HepG2 (cell line): ENCODE measurements around the gene RBPMS2. TPM values are rescaled to one million over a fixed set of nuclear protein-coding genes. Genes with fewer than 3 reads are reported as not detected.

ENCODE experiments used
- ATAC-seq: fragments of 200-7000 bp; cut with Tn5 transposase; 3 replicates; pipeline ENCODE4 v1.9.1; 2020; ENCODE audit warnings: mild to moderate bottlenecking, moderate library complexity
- BruUV-seq: library from RNA; stranded (reverse); fragments of 400-500 nt; replicated peaks from 2 replicates; lab custom pipeline; 2021; lab: Mats Ljungman, UMichigan
- CTCF ChIA-PET: fragments of 300-600 bp; formaldehyde crosslinking; extraction: SDS; loops from one replicate; lab custom pipeline; 2021; ENCODE audit warnings: low total read pairs, inconsistent platforms, low intra/inter-chr PET ratio; lab: Yijun Ruan, JAX
- POLR2A ChIA-PET: fragments of 350-600 bp; sonication (Branson Sonifier 250); formaldehyde crosslinking; loops from one replicate; lab custom pipeline; 2020; ENCODE audit warnings: antibody characterized with exemption, inconsistent platforms; lab: Yijun Ruan, JAX
- DNase-seq: peaks from one replicate; pipeline ENCODE4 v3.0.0-alpha.2; 2015; ENCODE audit warnings: low spot score
- FAIRE-seq: peaks from 3 replicates; lab custom pipeline; 2011; peaks lifted over from hg19 to GRCh38; lab: Jason Lieb, UNC
- H2AFZ ChIP-seq: one replicate; pipeline ENCODE4 v1.6.1; 2011; ENCODE audit warnings: low read length, inconsistent platforms
- H3K27ac ChIP-seq: fragments of 300-600 bp; 3 replicates; pipeline ENCODE4 v1.8.0; 2011; ENCODE audit warnings: mixed run types, mild to moderate bottlenecking, mixed read lengths, low read length, inconsistent platforms; ENCODE audit not compliant: insufficient read depth; ENCODE audit errors: extremely low read length
- H3K27me3 ChIP-seq, 2 experiments: fragments of 200-600 bp in 1 of 2; 2 replicates in 1 of 2; 3 replicates in 1 of 2; pipeline versions ENCODE4 v1.6.0 to v1.8.0; 2011; ENCODE audit warnings: low read length in 2 of 2, mild to moderate bottlenecking in 2 of 2, moderate library complexity in 2 of 2, inconsistent platforms in 1 of 2; ENCODE audit not compliant: insufficient read depth in 2 of 2, control insufficient read depth in 1 of 2
- H3K36me3 ChIP-seq, 2 experiments: fragments of 200-600 bp in 1 of 2; replicated peaks in 1 of 2; 2 replicates in 1 of 2; 3 replicates in 1 of 2; pipeline versions ENCODE4 v1.5.1 to v1.8.0; 2011; ENCODE audit warnings: low read length in 2 of 2, inconsistent platforms in 1 of 2; ENCODE audit not compliant: insufficient read depth in 2 of 2, control insufficient read depth in 1 of 2
- H3K4me1 ChIP-seq: 2 replicates; pipeline ENCODE4 v1.5.1; 2012; ENCODE audit warnings: low read length, inconsistent platforms; ENCODE audit not compliant: insufficient read depth
- H3K4me2 ChIP-seq: 2 replicates; pipeline ENCODE4 v1.6.0; 2011; ENCODE audit warnings: low read depth, low read length, inconsistent platforms
- H3K4me3 ChIP-seq, 3 experiments: fragments of 200-600 bp in 1 of 3; sonication (generic), shearing (Covaris generic) in 1 of 3; replicated peaks in 1 of 3; 2 replicates each; pipeline ENCODE4 v1.5.1; 2011 to 2016; ENCODE audit warnings: low read length in 3 of 3, inconsistent platforms in 2 of 3, low read depth in 2 of 3, mild to moderate bottlenecking in 2 of 3, control low read depth in 1 of 3, mixed read lengths in 1 of 3; ENCODE audit not compliant: insufficient read depth in 1 of 3
- H3K79me2 ChIP-seq: one replicate; pipeline ENCODE4 v1.6.1; 2011; ENCODE audit warnings: low read length, inconsistent platforms; ENCODE audit not compliant: insufficient read depth
- H3K9ac ChIP-seq: 2 replicates; pipeline ENCODE4 v1.6.0; 2011; ENCODE audit warnings: mild to moderate bottlenecking, low read depth, low read length, inconsistent platforms; ENCODE audit not compliant: insufficient read depth
- H3K9me3 ChIP-seq: 2 replicates; pipeline ENCODE4 v1.5.1; 2012; ENCODE audit warnings: mild to moderate bottlenecking, low read length
- H4K20me1 ChIP-seq: 2 replicates; pipeline ENCODE4 v1.6.0; 2011; ENCODE audit warnings: inconsistent platforms, mild to moderate bottlenecking, low read length, moderate library complexity; ENCODE audit not compliant: insufficient read depth
- FLYWCH1 ChIP-seq: sonication (generic); formaldehyde crosslinking; IDR thresholded peaks from 2 replicates; pipeline ENCODE4 v1.8.1; 2023; ENCODE audit warnings: mild to moderate bottlenecking, missing genetic modification reagents
- GATAD1 ChIP-seq: IDR thresholded peaks from 2 replicates; pipeline ENCODE4 v1.6.1; 2016; ENCODE audit warnings: missing genetic modification reagents, missing compliant biosample characterization
- KAT8 ChIP-seq: IDR thresholded peaks from 2 replicates; pipeline ENCODE4 v1.6.1; 2016; ENCODE audit warnings: missing genetic modification reagents, missing compliant biosample characterization
- PBX2 ChIP-seq: IDR thresholded peaks from 2 replicates; pipeline ENCODE4 v1.6.1; 2016; ENCODE audit warnings: control low read depth
- RAD51 ChIP-seq: fragments of 450-650 bp; IDR thresholded peaks from 2 replicates; pipeline ENCODE4 v1.6.1; 2016; ENCODE audit warnings: borderline replicate concordance
- RARA ChIP-seq: IDR thresholded peaks from 2 replicates; pipeline ENCODE4 v1.6.1; 2016; ENCODE audit warnings: missing genetic modification reagents, missing compliant biosample characterization
- RXRB ChIP-seq: IDR thresholded peaks from 2 replicates; pipeline ENCODE4 v1.6.1; 2016; ENCODE audit warnings: borderline replicate concordance, missing genetic modification reagents, missing compliant biosample characterization
- SNRNP70 ChIP-seq: fragments of 200-400 bp; formaldehyde crosslinking; IDR thresholded peaks from 2 replicates; pipeline ENCODE4 v1.6.1; 2017; ENCODE audit warnings: mild to moderate bottlenecking, low read depth, low read length, moderate library complexity
- THAP11 ChIP-seq: IDR thresholded peaks from 2 replicates; pipeline ENCODE4 v1.6.1; 2016; ENCODE audit warnings: missing biosample characterization, missing genetic modification reagents
- ZBTB20 ChIP-seq: sonication (generic); formaldehyde crosslinking; IDR thresholded peaks from 2 replicates; pipeline ENCODE4 v1.8.1; 2023; ENCODE audit warnings: missing genetic modification reagents, low read depth, mild to moderate bottlenecking, borderline replicate concordance
- ZMYM2 ChIP-seq: sonication (generic); formaldehyde crosslinking; IDR thresholded peaks from 2 replicates; pipeline ENCODE4 v1.8.0; 2022; ENCODE audit warnings: mild to moderate bottlenecking, missing genetic modification reagents
- ZNF441 ChIP-seq: sonication (generic); formaldehyde crosslinking; IDR thresholded peaks from 2 replicates; pipeline ENCODE4 v1.7.0; 2021; ENCODE audit warnings: missing genetic modification reagents, borderline replicate concordance
- ZNF510 ChIP-seq: sonication (generic); formaldehyde crosslinking; IDR thresholded peaks from 2 replicates; pipeline ENCODE4 v1.4.0; 2020; ENCODE audit warnings: low read depth, mild to moderate bottlenecking, missing genetic modification reagents
- ZNF562 ChIP-seq: sonication (generic); formaldehyde crosslinking; IDR thresholded peaks from 2 replicates; pipeline ENCODE4 v1.8.0; 2022; ENCODE audit warnings: missing genetic modification reagents, borderline replicate concordance
- ZNF720 ChIP-seq: sonication (generic); formaldehyde crosslinking; IDR thresholded peaks from 2 replicates; pipeline ENCODE4 v1.4.0; 2020; ENCODE audit warnings: missing genetic modification reagents
- ZNF772 ChIP-seq: sonication (generic); formaldehyde crosslinking; IDR thresholded peaks from 2 replicates; pipeline ENCODE4 v1.5.0; 2020; ENCODE audit warnings: mild to moderate bottlenecking, missing genetic modification reagents
- WGBS: methylation state at CpG from one replicate; pipeline ENCODE4 v1.1.6; 2017; ENCODE audit warnings: low lambda C conversion rate; 5-methylcytosine and 5-hydroxymethylcytosine counted together
- in situ Hi-C: cut with HindIII; loops from 2 replicates; pipeline ENCODE4 v1.10.0; 2017; ENCODE audit warnings: low pct_unique_long_range_greater_than_20kb; ENCODE audit not compliant: extremely low pct_ligation_motif_present
- intact Hi-C: fragments of 100-400 bp; cut with micrococcal nuclease; formaldehyde crosslinking; loops from one replicate; pipeline ENCODE4 v1.10.0; 2022; ENCODE audit not compliant: unreplicated experiment
- polyA plus RNA-seq, 8 experiments: library from polyadenylated mRNA; depleted of rRNA in 3 of 8; stranded (reverse) in 7 of 8; unstranded in 1 of 8; fragments of >200 nt; fragmentation: Illumina TruSeq in 4 of 8; extraction: Trizol in 4 of 8; gene quantifications; 2 replicates each; pipeline versions ENCODE4 v1.2.1 to v1.2.3, GENCODE V29; 2011 to 2016; ENCODE audit warnings: low read depth in 4 of 8, missing spikeins in 1 of 8, mixed read lengths in 1 of 8; ENCODE audit not compliant: insufficient read depth in 1 of 8
- total RNA-seq, 5 experiments: library from RNA; depleted of rRNA; stranded (reverse); fragments of >200 nt; fragmentation: Illumina TruSeq; extraction: Trizol; gene quantifications; 2 replicates each; pipeline ENCODE4 v1.2.3, GENCODE V29; 2016; ENCODE audit warnings: low read depth in 1 of 5

Gene RBPMS2
- total and polyA plus RNA-seq, 2 of the 13 experiments (the other 11 are each of a cell fraction or from before 2014, with no cell fraction given): 0.08 TPM; not detected in 1

- TF ChIP-seq RAD51 (no peak), ZNF510 (no peak), ZNF772 (CRISPR knock-in tag) (no peak), KAT8 (CRISPR knock-in tag) (no peak), RXRB (CRISPR knock-in tag) (no peak)
Observed at GRCh38 chr15:64772964-64773363, 2.4 kb downstream of the RBPMS2 start (continued).

GRCh38 chr15:64772488-64772887 is 2.9 kb downstream of the RBPMS2 start:
- Histone ChIP-seq H3K4me1 (peaks cover 8% of the 10 kb centered on the region; the same call in 1 of the 2 replicates), H2AFZ (no peak overlapping the region), H3K4me2 (no peak overlapping the region), H3K9ac (no peak overlapping the region), H4K20me1 (no peaks in the 10 kb centered on the region), H3K4me3 (no peak overlapping the region), H3K36me3 (no peaks in the 10 kb centered on the region), H3K79me2 (no peaks in the 10 kb centered on the region)
- no TSS peak for BruUV-seq
- POLR2A ChIA-PET: no interaction called here
- CTCF ChIA-PET: no interaction called here
- no peak for DNase-seq
- TF ChIP-seq ZBTB20: no peak
- TF ChIP-seq, all 625 proteins: peak for 0
- FAIRE-seq (no peak), ATAC-seq (no peak)
- WGBS: 23% methylated on average over 3 of the region's 3 CpGs
- intact Hi-C loops: no loop called here
- in situ Hi-C loops: no loop called here
- peaks cover 7 to 40% of the 10 kb centered on the region in 2 experiments; a peak in 4 of 5 replicates for H3K27me3 ChIP-seq
- no peak overlapping the region for H3K27ac ChIP-seq
- no peaks in the 10 kb centered on the region for H3K9me3 ChIP-seq

- Histone ChIP-seq H3K27me3 (peaks cover 2 to 23% of the 10 kb centered on the region in 2 experiments; a peak in 4 of 5 replicates), H3K36me3 (no peaks in the 10 kb centered on the region), H3K4me3 (no peak overlapping the region), H3K9ac (no peak overlapping the region), H3K27ac (no peak overlapping the region), H3K9me3 (no peaks in the 10 kb centered on the region), H3K79me2 (no peaks in the 10 kb centered on the region), H3K4me1 (no peaks in the 10 kb centered on the region), H2AFZ (no peak overlapping the region), H4K20me1 (no peaks in the 10 kb centered on the region), H3K4me2 (no peak overlapping the region)
- ChIA-PET POLR2A (no interaction called here), CTCF (no interaction called here)
- WGBS: 17% methylated on average over 2 of the region's 2 CpGs
- TF ChIP-seq FLYWCH1 (CRISPR knock-in tag) (no peak), SNRNP70 (no peak), ZNF441 (no peak), PBX2 (CRISPR knock-in tag) (no peak), ZMYM2 (CRISPR knock-in tag) (no peak), ZNF720 (no peak), RARA (CRISPR knock-in tag) (no peak), THAP11 (CRISPR knock-in tag) (no peak), GATAD1 (CRISPR knock-in tag) (no peak), ZNF562 (no peak)
- no peak for ATAC-seq
- BruUV-seq: no TSS peak
- intact Hi-C loops (no loop called here), in situ Hi-C loops (no loop called here)
- DNase-seq: no peak
- no peak for FAIRE-seq
Observed at GRCh38 chr15:64770626-64771025, 4.8 kb downstream of the RBPMS2 start.
